Transverse colon (tissue), 4 donors: ENCODE data around the gene AGR2. TPM values are rescaled to one million over a fixed set of nuclear protein-coding genes. Genes with fewer than 3 reads are reported as not detected.

Experiments used
- DNase-seq: peaks from one replicate; pipeline ENCODE4 v3.0.0-alpha.2; 2019
- H3K27ac ChIP-seq, 4 donors: fragments of 200-600 bp; sonication (generic); 2 replicates each; pipeline ENCODE4 v1.5.1; 2016 to 2018; ENCODE audit warnings: inconsistent platforms in 4 of 4
- H3K27me3 ChIP-seq: fragments of 200-600 bp; sonication (generic); 2 replicates; pipeline ENCODE4 v1.5.1; 2017; ENCODE audit warnings: inconsistent platforms
- H3K36me3 ChIP-seq, 4 donors: fragments of 200-600 bp; sonication (generic); 2 replicates each; pipeline ENCODE4 v1.5.1; 2017 to 2019; ENCODE audit warnings: inconsistent platforms in 4 of 4
- H3K4me1 ChIP-seq, 4 donors: fragments of 200-600 bp; sonication (generic); 2 replicates each; pipeline ENCODE4 v1.5.1; 2017 to 2020; ENCODE audit warnings: inconsistent platforms in 4 of 4
- H3K4me3 ChIP-seq, 4 donors: fragments of 200-600 bp; sonication (generic); 1 replicate in 1 of 4; 2 replicates in 3 of 4; pipeline versions ENCODE4 v1.5.1 to v1.6.1; 2017 to 2019; ENCODE audit warnings: inconsistent platforms in 4 of 4
- H3K9me3 ChIP-seq, 2 donors: fragments of 200-600 bp; sonication (generic); 2 replicates each; pipeline ENCODE4 v1.5.1; 2017 to 2019; ENCODE audit warnings: inconsistent platforms in 2 of 2
- CTCF ChIP-seq, 5 experiments: fragments of 200-600 bp in 3 of 5; fragments of 450-650 bp in 2 of 5; sonication (generic) in 3 of 5; IDR thresholded peaks; 1 replicate in 2 of 5; 2 replicates in 3 of 5; pipeline ENCODE4 v1.5.1; 2016 to 2017; ENCODE audit warnings: antibody characterized with exemption in 5 of 5, inconsistent platforms in 3 of 5, mild to moderate bottlenecking in 2 of 5, moderate library complexity in 1 of 5
- EP300 ChIP-seq: sonication (generic); formaldehyde crosslinking; IDR thresholded peaks from one replicate; pipeline ENCODE4 v1.6.1; 2017; ENCODE audit warnings: antibody characterized with exemption, low read depth
- POLR2A ChIP-seq: fragments of 450-650 bp; IDR thresholded peaks from one replicate; pipeline ENCODE4 v1.6.1; 2016; ENCODE audit warnings: antibody characterized with exemption, mild to moderate bottlenecking, moderate library complexity
- POLR2AphosphoS5 ChIP-seq, 3 donors: sonication (generic); formaldehyde crosslinking; IDR thresholded peaks; one replicate each; pipeline ENCODE4 v1.6.1; 2016; ENCODE audit warnings: antibody characterized with exemption in 3 of 3
- WGBS, 2 donors: methylation state at CpG; one replicate each; pipeline ENCODE4 v1.1.5; 2018; ENCODE audit warnings: low coverage in 1 of 2; 5-methylcytosine and 5-hydroxymethylcytosine counted together
- in situ Hi-C, 4 donors: fragments of 200-750 bp; cut with MboI; loops; one replicate each; pipeline versions ENCODE4 v1.15.0 to v1.15.1; 2017; ENCODE audit warnings: low sequenced_read_pairs in 3 of 4, low pct_ligation_motif_present in 1 of 4, low pct_unique_long_range_greater_than_20kb in 1 of 4
- intact Hi-C: fragments of 100-400 bp; cut with DNase I; formaldehyde crosslinking; loops from one replicate; pipeline ENCODE4 v1.15.1; 2023; ENCODE audit warnings: low total_unique reads
- total RNA-seq, 4 donors: library from RNA; depleted of rRNA; stranded (reverse); fragments of >200 nt; gene quantifications; one replicate each; pipeline ENCODE4 v1.1.0, GENCODE V29; 2016

Gene AGR2
- total RNA-seq, 4 donors from 2014 or later = 32.9 to 297 (median 215) TPM

- no peak for TF ChIP-seq EP300
- Histone ChIP-seq H3K4me1 (peaks cover 3 to 21% (median 12%) of the 10 kb centered on the region in 4 donors), H3K9me3 (no peaks in the 10 kb centered on the region), H3K36me3 (no peaks in the 10 kb centered on the region), H3K4me3 (no peak overlapping the region), H3K27ac (no peak overlapping the region), H3K27me3 (no peaks in the 10 kb centered on the region)
- WGBS, 2 donors = 44 to 47% methylated on average over 4 of the region's 4 CpGs
- DNase-seq = no peak
- intact Hi-C loops = no loop called here
- in situ Hi-C loops = no loop called here
Observed at GRCh38 chr7:16743236-16743635, 61.6 kb downstream of the AGR2 start.

DNA sequence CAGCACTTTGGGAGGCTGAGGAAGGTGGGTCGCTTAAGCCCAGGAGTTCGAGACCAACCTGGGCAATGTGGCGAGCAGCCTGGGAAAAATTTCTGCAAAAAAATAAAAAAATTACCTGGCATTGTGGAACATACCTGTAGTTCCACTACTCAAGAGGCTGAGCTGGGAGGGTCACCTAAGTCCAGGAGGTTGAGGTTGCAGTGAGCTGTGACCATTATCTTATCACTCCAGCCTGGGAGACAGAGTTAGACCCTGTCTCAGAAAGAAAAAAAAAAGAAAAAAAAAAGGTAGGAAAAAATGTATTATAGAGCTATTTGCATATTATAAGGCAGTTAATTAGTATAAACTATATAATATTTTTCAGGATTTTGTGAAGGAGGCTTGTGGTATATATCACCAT is 62.3 kb downstream of the AGR2 start:
- Histone ChIP-seq H3K36me3 (no peaks in the 10 kb centered on the region), H3K4me3 (no peak overlapping the region), H3K27me3 (no peaks in the 10 kb centered on the region), H3K9me3 (no peaks in the 10 kb centered on the region), H3K4me1 (peaks cover 3 to 21% (median 12%) of the 10 kb centered on the region in 4 donors), H3K27ac (no peak overlapping the region)
- in situ Hi-C loops (no loop called here), intact Hi-C loops (no loop called here)
- TF ChIP-seq POLR2AphosphoS5 (IDR thresholded peaks at IDR 0.05) = no peak
- no peak for TF ChIP-seq POLR2A
- TF ChIP-seq CTCF (IDR thresholded peaks at IDR 0.05) = no peak
- TF ChIP-seq EP300 = no peak
- 66 to 90% methylated on average over 3 of the region's 3 CpGs for WGBS, 2 donors
- DNase-seq = no peak

Other genes with a start within 250 kb of the AGR2 start
- 10 to 100 TPM in 2 of 4 donors, 1 to 10 TPM in 1, under 1 TPM in 1; 0.75 to 22.5 (median 12.0) TPM for gene ANKMY2, start 159.2 kb downstream of the AGR2 start, total RNA-seq
- 100 to 1,000 TPM in 1 of 4 donors, 10 to 100 TPM in 3; 16.1 to 135 (median 70.9) TPM for gene BZW2, start 158.8 kb downstream of the AGR2 start, total RNA-seq
- gene TSPAN13, start 51.2 kb downstream of the AGR2 start, total RNA-seq = 10 to 100 TPM in 3 of 4 donors, 1 to 10 TPM in 1; 6.8 to 44.4 (median 21.4) TPM
- gene AGR3, start 77.0 kb upstream of the AGR2 start, total RNA-seq = 100 to 1,000 TPM in 3 of 4 donors, 10 to 100 TPM in 1; 65.1 to 216 (median 126) TPM